A673 (cell line): ENCODE measurements around the gene CTXN2. TPM values are rescaled to one million over a fixed set of nuclear protein-coding genes. Genes with fewer than 3 reads are reported as not detected.

ENCODE experiments used
- BruUV-seq: library from RNA; stranded (reverse); fragments of 400-500 nt; replicated peaks from 2 replicates; lab custom pipeline; 2021; lab: Mats Ljungman, UMichigan
- CTCF ChIA-PET: fragments of 300-600 bp; sonication (Branson Sonifier 250); formaldehyde crosslinking; loops from one replicate; lab custom pipeline; 2022; ENCODE audit warnings: antibody characterized with exemption; lab: Charles Lee
- POLR2A ChIA-PET: fragments of 300-600 bp; sonication (Branson Sonifier 250); formaldehyde crosslinking; loops from one replicate; lab custom pipeline; 2022; ENCODE audit warnings: antibody characterized with exemption; ENCODE audit not compliant: low non-redundant PET; lab: Charles Lee
- DNase-seq: peaks from one replicate; pipeline ENCODE4 v3.0.0-alpha.2; 2015; ENCODE audit warnings: low spot score
- H3K27ac ChIP-seq: fragments of 200-600 bp; sonication (generic); 2 replicates; pipeline ENCODE4 v1.5.1; 2016; ENCODE audit warnings: mixed run types, low read depth, mild to moderate bottlenecking, mixed read lengths, antibody characterized with exemption, low read length; ENCODE audit not compliant: poor library complexity, severe bottlenecking
- H3K27me3 ChIP-seq: fragments of 200-600 bp; sonication (generic); replicated peaks from 2 replicates; pipeline ENCODE4 v1.6.1; 2017; ENCODE audit warnings: mixed run types, low read depth, mild to moderate bottlenecking, mixed read lengths, antibody characterized with exemption, low read length; ENCODE audit not compliant: insufficient read depth, poor library complexity
- H3K36me3 ChIP-seq: fragments of 200-600 bp; sonication (generic); 2 replicates; pipeline ENCODE4 v1.6.1; 2016; ENCODE audit warnings: mixed run types, mild to moderate bottlenecking, mixed read lengths, antibody characterized with exemption, low read length; ENCODE audit not compliant: insufficient read depth, poor library complexity, severe bottlenecking
- H3K4me1 ChIP-seq: fragments of 200-600 bp; sonication (generic); 2 replicates; pipeline ENCODE4 v1.6.1; 2017; ENCODE audit warnings: mixed run types, mild to moderate bottlenecking, mixed read lengths, antibody characterized with exemption, low read length; ENCODE audit not compliant: insufficient read depth, poor library complexity, severe bottlenecking
- H3K4me3 ChIP-seq: fragments of 200-600 bp; sonication (generic); 2 replicates; pipeline ENCODE4 v1.5.1; 2016; ENCODE audit warnings: low read depth, mixed run types, mild to moderate bottlenecking, mixed read lengths, low read length; ENCODE audit not compliant: poor library complexity, severe bottlenecking
- H3K9me3 ChIP-seq: fragments of 200-600 bp; sonication (generic); 2 replicates; pipeline ENCODE4 v1.6.1; 2016; ENCODE audit warnings: mixed run types, low read depth, mild to moderate bottlenecking, mixed read lengths, antibody characterized with exemption, low read length; ENCODE audit not compliant: poor library complexity, severe bottlenecking
- CTCF ChIP-seq: fragments of 300-800, 200-600 bp; sonication (generic); conservative IDR thresholded peaks from 2 replicates; pipeline ENCODE4 v1.5.1; 2017; ENCODE audit warnings: low read depth, mild to moderate bottlenecking, antibody characterized with exemption, low read length, moderate library complexity, mixed read lengths
- EZH2 ChIP-seq: fragments of 200-600 bp; sonication (generic); IDR thresholded peaks from 2 replicates; pipeline ENCODE4 v1.6.1; 2017; ENCODE audit warnings: borderline replicate concordance, low read depth, mild to moderate bottlenecking, mixed read lengths, antibody characterized with exemption, low read length; ENCODE audit not compliant: poor library complexity, severe bottlenecking
- intact Hi-C: fragments of 100-400 bp; cut with micrococcal nuclease; formaldehyde crosslinking; loops from one replicate; pipeline ENCODE4 v1.10.0; 2022; ENCODE audit not compliant: unreplicated experiment
- total RNA-seq: library from RNA; stranded (reverse); gene quantifications from 2 replicates; pipeline ENCODE4 v1.2.3, GENCODE V29; 2021

CTXN2 gene
- total RNA-seq, 1 experiment from 2014 or later: not detected

GRCh38 chr15:48175126-48175525, 16.3 kb upstream of the CTXN2 start:
- CTCF ChIA-PET: no interaction called here
- Histone ChIP-seq H3K4me3 (no peak overlapping the region), H3K27ac (no peak overlapping the region), H3K4me1 (peaks cover 15% of the 10 kb centered on the region), H3K36me3 (no peaks in the 10 kb centered on the region), H3K27me3 (no peaks in the 10 kb centered on the region), H3K9me3 (peaks cover 23% of the 10 kb centered on the region)
- intact Hi-C loops: no loop called here
- TF ChIP-seq CTCF (no peak), EZH2 (no peak)
- POLR2A ChIA-PET: no interaction called here
- no TSS peak for BruUV-seq
- DNase-seq: no peak

- Histone ChIP-seq H3K36me3 (no peaks in the 10 kb centered on the region), H3K4me1 (peaks cover 11% of the 10 kb centered on the region), H3K9me3 (peaks cover 23% of the 10 kb centered on the region), H3K27ac (no peak overlapping the region), H3K27me3 (no peaks in the 10 kb centered on the region), H3K4me3 (peak overlapping the region; percentile 74)
- BruUV-seq: no TSS peak
- intact Hi-C loops: no loop called here
- ChIA-PET POLR2A (no interaction called here), CTCF (no interaction called here)
- peak; percentile 61 for DNase-seq
- no peak for TF ChIP-seq CTCF
- TF ChIP-seq EZH2: no peak
Observed at GRCh38 chr15:48176112-48176511, 15.4 kb upstream of the CTXN2 start.

- BruUV-seq: TSS peak; percentile 57
Observed at GRCh38 chr15:48176957-48177356, 14.5 kb upstream of the CTXN2 start.

More at GRCh38 chr15:48176957-48177356, 14.5 kb upstream of the CTXN2 start:
- no peak for TF ChIP-seq EZH2
- TF ChIP-seq CTCF: no peak
- H3K4me3 ChIP-seq: peak overlapping the region; percentile 74
- no peak for DNase-seq
- CTCF ChIA-PET: no interaction called here
- H3K36me3 ChIP-seq: no peaks in the 10 kb centered on the region
- POLR2A ChIA-PET: no interaction called here
- peaks cover 11% of the 10 kb centered on the region for H3K4me1 ChIP-seq
- H3K9me3 ChIP-seq: peaks cover 22% of the 10 kb centered on the region
- intact Hi-C loops: no loop called here
- H3K27me3 ChIP-seq: no peaks in the 10 kb centered on the region
- peak overlapping the region; percentile 93 for H3K27ac ChIP-seq
